ENCODE measurements around the gene PSMD13.

Gene PSMD13

GRCh38 chr11:289712-290620 lies 53.2 kb downstream of the PSMD13 start:
- no peak for TF ChIP-seq TARDBP (IDR thresholded peaks at IDR 0.05)
- TF ChIP-seq SP1 (IDR thresholded peaks at IDR 0.05) = no peak
- TF ChIP-seq CTBP1 (IDR thresholded peaks at IDR 0.05; ENCODE audit: borderline replicate concordance) = no peak
- TF ChIP-seq HDGF (IDR thresholded peaks at IDR 0.05; ENCODE audit: borderline replicate concordance) = no peak
- TF ChIP-seq ELF4 (IDR thresholded peaks at IDR 0.05) = no peak
- TF ChIP-seq L3MBTL2 (conservative IDR thresholded peaks at IDR 0.05) = no peak
- no peak for TF ChIP-seq NFRKB (IDR thresholded peaks at IDR 0.05)
- TF ChIP-seq BHLHE40 (IDR thresholded peaks at IDR 0.05; ENCODE audit: borderline replicate concordance) = no peak
- TF ChIP-seq LEF1 (IDR thresholded peaks at IDR 0.05; ENCODE audit: borderline replicate concordance) = no peak
- TF ChIP-seq PKNOX1 (IDR thresholded peaks at IDR 0.05) = no peak
- no peak for TF ChIP-seq SUZ12 (IDR thresholded peaks at IDR 0.05)
- TF ChIP-seq FOXK2 (IDR thresholded peaks at IDR 0.05) = no peak
- TF ChIP-seq ARNT (IDR thresholded peaks at IDR 0.05) = no peak
- POLR2A ChIA-PET = interaction anchor here (1.5 kb wide), 1 partner anchor 83 kb away, joined by 3 read pairs; the partner anchor contains the start of genes BET1L and RIC8A
- no peak for DNase-seq (ENCODE audit: extremely low spot score)
- CTCF ChIA-PET = interaction anchor here (0.5 kb wide), 1 partner anchor 69 kb away, joined by 3 read pairs; no protein-coding TSS in a partner anchor

DNA sequence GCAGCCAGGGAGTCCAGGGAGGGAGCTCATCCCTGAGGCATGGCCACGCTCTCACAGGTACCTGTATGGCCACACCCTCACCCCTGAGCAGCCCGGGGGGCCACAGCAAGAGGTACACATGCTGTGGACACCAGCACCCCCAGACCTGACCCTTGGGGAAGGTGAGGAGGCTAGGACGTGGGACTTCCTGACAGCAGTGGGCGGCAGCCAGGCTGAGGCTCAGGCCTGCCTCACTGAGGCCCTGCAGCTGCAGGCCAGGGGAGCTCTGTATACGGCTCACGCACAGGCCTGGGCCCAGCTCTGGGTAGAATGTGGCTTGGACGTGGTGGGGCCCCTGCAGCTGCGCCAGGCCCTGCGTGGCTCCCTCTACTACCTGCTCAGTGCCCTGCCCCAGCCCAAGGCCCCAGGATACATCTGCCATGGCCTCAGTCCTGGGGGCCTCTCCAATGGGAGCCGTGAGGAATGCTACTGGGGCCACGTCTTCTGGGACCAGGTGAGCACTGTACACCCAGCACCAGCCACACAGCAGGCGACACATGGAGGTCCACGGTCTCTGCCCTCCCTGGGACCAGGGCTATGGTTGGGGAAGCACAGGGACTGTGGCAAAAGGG lies 54.0 kb downstream of the PSMD13 start:
- no peak for DNase-seq (ENCODE audit: extremely low spot score)
- CTCF ChIA-PET = no interaction called here
- TF ChIP-seq HDGF (IDR thresholded peaks at IDR 0.05; ENCODE audit: borderline replicate concordance) = no peak
- TF ChIP-seq L3MBTL2 (conservative IDR thresholded peaks at IDR 0.05) = no peak
- no peak for TF ChIP-seq SUZ12 (IDR thresholded peaks at IDR 0.05)
- TF ChIP-seq BHLHE40 (IDR thresholded peaks at IDR 0.05; ENCODE audit: borderline replicate concordance) = no peak
- TF ChIP-seq TARDBP (IDR thresholded peaks at IDR 0.05) = no peak
- TF ChIP-seq PKNOX1 (IDR thresholded peaks at IDR 0.05) = no peak
- TF ChIP-seq FOXM1 (IDR thresholded peaks at IDR 0.05; ENCODE audit: borderline replicate concordance) = no peak
- TF ChIP-seq FOXK2 (IDR thresholded peaks at IDR 0.05) = no peak
- POLR2A ChIA-PET = interaction anchor here (1.5 kb wide), 1 partner anchor 83 kb away, joined by 3 read pairs; the partner anchor contains the start of genes BET1L and RIC8A

DNA sequence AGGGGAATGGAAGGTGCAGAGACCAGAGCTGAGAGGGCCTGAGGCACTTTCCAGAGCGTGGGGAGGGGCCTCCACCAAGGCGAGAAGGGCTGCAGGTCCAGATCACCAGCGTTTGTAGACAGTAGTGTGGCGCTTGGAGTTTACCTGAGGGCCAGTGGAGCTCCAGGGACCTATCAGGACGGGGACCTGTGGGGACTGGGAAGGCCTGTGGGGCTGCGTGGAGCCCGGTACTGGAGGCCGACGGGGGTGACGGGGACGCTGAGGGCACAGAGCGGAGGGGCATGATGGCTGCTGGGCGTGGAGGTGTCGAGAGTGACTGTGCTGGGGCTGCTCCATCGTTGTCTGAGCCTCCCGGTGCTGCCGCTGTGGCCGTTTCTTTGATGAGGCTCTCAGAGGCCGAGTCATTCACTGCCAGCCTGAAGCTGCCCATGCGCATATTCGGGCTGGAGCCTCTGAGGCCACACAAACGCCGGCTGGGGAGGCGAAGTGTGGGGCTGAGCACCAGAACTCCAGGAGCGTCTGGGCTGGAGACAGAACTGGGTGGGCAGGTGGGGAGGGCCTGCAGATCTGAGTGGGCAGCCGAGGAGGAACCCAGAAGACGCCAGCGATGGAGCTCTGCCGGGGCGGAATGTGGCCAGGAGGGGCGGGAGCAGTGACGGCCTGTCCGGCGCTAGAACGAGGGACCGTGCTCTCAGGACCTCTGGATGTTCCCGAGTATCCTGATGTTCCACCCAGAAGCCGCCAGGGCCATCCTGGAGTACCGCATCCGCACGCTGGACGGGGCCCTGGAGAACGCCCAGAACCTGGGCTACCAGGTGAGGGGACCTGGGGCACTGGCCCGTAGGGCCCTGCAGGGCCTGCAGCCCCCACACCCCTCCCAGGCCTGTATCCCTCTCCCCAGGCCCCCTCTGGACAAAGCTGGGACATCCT lies 54.8 kb downstream of the PSMD13 start:
- CTCF ChIA-PET = no interaction called here
- TF ChIP-seq L3MBTL2 (conservative IDR thresholded peaks at IDR 0.05) = no peak
- TF ChIP-seq BHLHE40 (IDR thresholded peaks at IDR 0.05; ENCODE audit: borderline replicate concordance) = no peak
- TF ChIP-seq ZNF384 (IDR thresholded peaks at IDR 0.05) = no peak
- TF ChIP-seq FOXA1 (IDR thresholded peaks at IDR 0.05) = no peak
- TF ChIP-seq TARDBP (IDR thresholded peaks at IDR 0.05) = no peak
- TF ChIP-seq SUZ12 (IDR thresholded peaks at IDR 0.05) = no peak
- no peak for TF ChIP-seq FOXK2 (IDR thresholded peaks at IDR 0.05)
- TF ChIP-seq CTBP1 (IDR thresholded peaks at IDR 0.05; ENCODE audit: borderline replicate concordance) = no peak
- TF ChIP-seq ARNT (IDR thresholded peaks at IDR 0.05) = no peak
- no peak for TF ChIP-seq ELF4 (IDR thresholded peaks at IDR 0.05)
- no peak for TF ChIP-seq NFRKB (IDR thresholded peaks at IDR 0.05)
- TF ChIP-seq HDGF (IDR thresholded peaks at IDR 0.05; ENCODE audit: borderline replicate concordance) = no peak
- POLR2A ChIA-PET = interaction anchor here (1.5 kb wide), 1 partner anchor 84 kb away, joined by 3 read pairs; the partner anchor contains the start of genes BET1L and RIC8A
- no peak for DNase-seq (ENCODE audit: extremely low spot score)

DNA sequence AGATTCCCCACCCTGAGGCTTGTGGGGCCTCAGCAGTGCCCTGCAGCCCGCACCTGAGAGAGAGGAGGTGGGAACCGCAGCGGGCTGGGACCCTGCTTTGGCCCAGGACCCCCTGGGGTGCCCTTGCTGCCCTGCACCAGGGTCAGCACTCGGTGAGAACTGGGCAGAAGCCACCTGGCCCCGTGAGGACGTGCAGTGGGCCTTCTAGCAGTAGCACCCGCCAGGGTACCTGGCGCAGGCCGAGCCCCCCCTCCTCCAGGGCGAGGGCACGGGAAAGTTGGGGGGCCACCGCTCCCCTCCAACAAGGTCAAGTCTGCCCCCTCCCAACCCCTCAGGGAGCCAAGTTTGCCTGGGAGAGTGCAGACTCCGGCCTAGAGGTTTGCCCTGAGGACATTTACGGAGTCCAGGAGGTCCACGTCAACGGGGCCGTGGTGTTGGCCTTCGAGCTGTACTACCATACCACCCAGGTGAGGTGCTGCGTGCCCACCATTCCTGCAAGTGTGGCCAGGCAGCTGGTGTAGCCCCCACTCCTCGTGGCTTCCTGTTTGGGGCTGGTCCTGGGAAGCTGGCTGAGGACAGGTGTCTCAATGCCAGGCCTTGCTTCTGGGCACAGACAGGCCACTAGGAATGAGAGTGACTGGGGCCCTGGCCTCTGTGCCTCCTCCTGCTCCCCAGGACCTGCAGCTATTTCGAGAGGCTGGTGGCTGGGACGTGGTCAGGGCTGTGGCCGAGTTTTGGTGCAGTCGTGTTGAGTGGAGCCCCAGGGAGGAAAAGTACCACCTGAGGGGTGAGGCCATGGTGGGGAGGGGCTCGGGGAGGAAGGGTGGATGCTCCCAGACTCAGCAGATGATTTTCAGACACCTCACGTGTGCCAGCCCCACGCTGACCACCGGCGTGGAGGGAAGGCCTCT lies 55.7 kb downstream of the PSMD13 start:
- ChIA-PET CTCF (no interaction called here), POLR2A (no interaction called here)
- no peak for DNase-seq (ENCODE audit: extremely low spot score)
- TF ChIP-seq LEF1 (IDR thresholded peaks at IDR 0.05; ENCODE audit: borderline replicate concordance) = no peak
- TF ChIP-seq FOXM1 (IDR thresholded peaks at IDR 0.05; ENCODE audit: borderline replicate concordance) = no peak
- TF ChIP-seq TARDBP (IDR thresholded peaks at IDR 0.05) = no peak
- TF ChIP-seq BHLHE40 (IDR thresholded peaks at IDR 0.05; ENCODE audit: borderline replicate concordance) = no peak
- no peak for TF ChIP-seq FOXK2 (IDR thresholded peaks at IDR 0.05)
- TF ChIP-seq SP1 (IDR thresholded peaks at IDR 0.05) = no peak
- no peak for TF ChIP-seq ARNT (IDR thresholded peaks at IDR 0.05)
- no peak for TF ChIP-seq FOXA1 (IDR thresholded peaks at IDR 0.05)
- TF ChIP-seq CTBP1 (IDR thresholded peaks at IDR 0.05; ENCODE audit: borderline replicate concordance) = no peak
- no peak for TF ChIP-seq SUZ12 (IDR thresholded peaks at IDR 0.05)
- TF ChIP-seq L3MBTL2 (conservative IDR thresholded peaks at IDR 0.05) = no peak
- TF ChIP-seq PKNOX1 (IDR thresholded peaks at IDR 0.05) = no peak
- no peak for TF ChIP-seq ELF4 (IDR thresholded peaks at IDR 0.05)
- no peak for TF ChIP-seq NFRKB (IDR thresholded peaks at IDR 0.05)
- TF ChIP-seq ZNF384 (IDR thresholded peaks at IDR 0.05) = no peak
- TF ChIP-seq HDGF (IDR thresholded peaks at IDR 0.05; ENCODE audit: borderline replicate concordance) = no peak

All from HEK293T (cell line).